B cell (primary cell): ENCODE results near the gene SLC8A3.

Experiments
- CTCF ChIP-seq: fragments of 200-600 bp; IDR thresholded peaks from one replicate; pipeline ENCODE4 v1.8.0; 2022; ENCODE audit warnings: antibody characterized with exemption, mild to moderate bottlenecking
- EZH2 ChIP-seq: IDR thresholded peaks from 2 replicates; pipeline ENCODE4 v1.6.1; 2012; ENCODE audit warnings: borderline replicate concordance, low read depth, mild to moderate bottlenecking, moderate library complexity, low read length; ENCODE audit not compliant: insufficient read depth, poor library complexity, severe bottlenecking

DNA sequence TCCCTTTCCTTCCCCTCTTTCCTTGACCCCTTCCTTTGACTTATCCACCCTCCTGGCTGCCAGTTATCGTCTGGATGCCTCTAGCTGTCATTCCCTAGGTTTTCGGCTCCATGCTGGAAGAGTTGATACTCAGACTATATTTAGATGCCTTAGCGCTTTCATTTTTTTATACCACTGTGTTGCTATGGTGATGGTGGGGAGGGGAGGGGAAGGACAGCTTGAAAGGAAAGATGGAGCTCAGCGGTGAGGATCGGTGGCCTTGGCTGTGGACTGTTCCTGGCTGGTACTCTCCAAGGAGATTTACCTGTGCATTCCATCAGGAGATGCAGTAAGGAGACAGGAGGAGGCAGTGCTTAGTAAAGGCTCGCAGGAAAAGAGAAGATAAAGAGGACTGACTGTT, 108.7 kb downstream of the SLC8A3 start:
- no peak for TF ChIP-seq CTCF
- TF ChIP-seq EZH2: no peak
